Effector memory CD8-positive, alpha-beta T cell (primary cell): Measurements from ENCODE around the gene NATD1.

Experiments
- ATAC-seq: fragments of 150-1000 bp; cut with Tn5 transposase; replicated peaks from 2 replicates; pipeline ENCODE4 v1.10.0; 2021; ENCODE audit warnings: mild to moderate bottlenecking, moderate library complexity
- DNase-seq, 3 experiments: peaks; one replicate each; pipeline ENCODE4 v3.0.0; 2021
- H3K27ac Mint-ChIP-seq, 2 donors: one replicate each; pipeline ENCODE4 v1.8.0; 2022; ENCODE audit warnings: mild to moderate bottlenecking in 2 of 2, mixed read lengths in 2 of 2, moderate library complexity in 2 of 2
- H3K27me3 Mint-ChIP-seq, 2 donors: one replicate each; pipeline ENCODE4 v1.8.0; 2022; ENCODE audit warnings: mixed read lengths in 2 of 2
- H3K36me3 Mint-ChIP-seq: one replicate; pipeline ENCODE4 v1.8.0; 2022; ENCODE audit warnings: mild to moderate bottlenecking, moderate library complexity, mixed read lengths; ENCODE audit not compliant: insufficient read depth
- H3K4me1 Mint-ChIP-seq, 2 donors: one replicate each; pipeline ENCODE4 v1.8.0; 2022; ENCODE audit warnings: low read depth in 2 of 2, mixed read lengths in 2 of 2
- H3K4me3 Mint-ChIP-seq, 2 donors: one replicate each; pipeline ENCODE4 v1.8.0; 2022; ENCODE audit warnings: mild to moderate bottlenecking in 2 of 2, mixed read lengths in 2 of 2, moderate library complexity in 2 of 2
- H3K9me3 Mint-ChIP-seq, 2 donors: one replicate each; pipeline ENCODE4 v1.8.0; 2022; ENCODE audit warnings: mixed read lengths in 2 of 2

NATD1 gene

GRCh38 chr17:21286066-21286770 lies 33.0 kb upstream of the NATD1 start:
- Mint-ChIP-seq H3K9me3 (no peaks in the 10 kb centered on the region), H3K4me1 (peaks cover 52 to 62% of the 10 kb centered on the region in 2 donors), H3K27ac (peak overlapping the region; percentile 96 to 98), H3K27me3 (no peaks in the 10 kb centered on the region), H3K4me3 (peak overlapping the region; percentile 93 to 95), H3K36me3 (peaks cover 52% of the 10 kb centered on the region)
- no peak for DNase-seq
- ATAC-seq, result no peak

GRCh38 chr17:21285164-21286065 lies 32.2 kb upstream of the NATD1 start:
- DNase-seq (no peak), ATAC-seq (no peak)
- H3K9me3 Mint-ChIP-seq, result no peaks in the 10 kb centered on the region
- no peaks in the 10 kb centered on the region for H3K27me3 Mint-ChIP-seq
- H3K36me3 Mint-ChIP-seq, result peaks cover 49% of the 10 kb centered on the region
- H3K4me3 Mint-ChIP-seq, result peak overlapping the region; percentile 93 to 95
- H3K4me1 Mint-ChIP-seq, result peaks cover 49 to 58% of the 10 kb centered on the region in 2 donors
- H3K27ac Mint-ChIP-seq, result peak overlapping the region; percentile 96 to 98

- Mint-ChIP-seq H3K4me1 (peaks cover 54 to 60% of the 10 kb centered on the region in 2 donors), H3K4me3 (peak within 1 kb of the TSS; percentile 93 to 95), H3K27ac (peak within 1 kb of the TSS; percentile 96 to 98), H3K36me3 (peaks cover 44% of the 10 kb centered on the region), H3K9me3 (no peaks in the 10 kb centered on the region), H3K27me3 (no peaks in the 10 kb centered on the region)
- DNase-seq (peak; percentile 89 to 95 (median 94)), ATAC-seq (peak; percentile 64)
Measured at GRCh38 chr17:21284319-21285163, 31.3 kb upstream of the NATD1 start, which contains the start of gene MAP2K3. MAP2K3 (plus strand) TSS chr17:21284711; CDS start chr17:21284921, 210 bp downstream.

GRCh38 chr17:21283482-21284318 lies 30.5 kb upstream of the NATD1 start:
- Mint-ChIP-seq H3K9me3 (no peaks in the 10 kb centered on the region), H3K4me3 (peak overlapping the region; percentile 93 to 95), H3K4me1 (peaks cover 53 to 58% of the 10 kb centered on the region in 2 donors), H3K27me3 (no peaks in the 10 kb centered on the region), H3K27ac (peak overlapping the region; percentile 96 to 98), H3K36me3 (peaks cover 47% of the 10 kb centered on the region)
- no peak for ATAC-seq
- peak in 1 of 3 experiments; percentile 24 for DNase-seq

GRCh38 chr17:21282850-21283249 lies 29.6 kb upstream of the NATD1 start:
- Mint-ChIP-seq H3K4me1 (peaks cover 50 to 54% of the 10 kb centered on the region in 2 donors), H3K4me3 (peak overlapping the region; percentile 52 to 93)

GRCh38 chr17:21282231-21282630 lies 29.0 kb upstream of the NATD1 start:
- DNase-seq (no peak), ATAC-seq (no peak)
- no peaks in the 10 kb centered on the region for H3K27me3 Mint-ChIP-seq
- peaks cover 44 to 49% of the 10 kb centered on the region in 2 donors for H3K4me1 Mint-ChIP-seq
- peaks cover 35% of the 10 kb centered on the region for H3K36me3 Mint-ChIP-seq
- no peaks in the 10 kb centered on the region for H3K9me3 Mint-ChIP-seq
- H3K27ac Mint-ChIP-seq, result peak overlapping the region in 1 of 2 donors; percentile 62
- peak overlapping the region; percentile 40 to 93 for H3K4me3 Mint-ChIP-seq

More at GRCh38 chr17:21282850-21283249, 29.6 kb upstream of the NATD1 start:
- peaks cover 40% of the 10 kb centered on the region for H3K36me3 Mint-ChIP-seq
- DNase-seq (no peak), ATAC-seq (no peak)
- H3K27me3 Mint-ChIP-seq, result no peaks in the 10 kb centered on the region
- peak overlapping the region in 1 of 2 donors; percentile 62 for H3K27ac Mint-ChIP-seq
- no peaks in the 10 kb centered on the region for H3K9me3 Mint-ChIP-seq

- peak overlapping the region in 1 of 2 donors; percentile 18 for H3K27ac Mint-ChIP-seq
- ATAC-seq (peak; percentile 49), DNase-seq (peak; percentile 89 to 92 (median 90))
- peaks cover 23% of the 10 kb centered on the region for H3K36me3 Mint-ChIP-seq
- peaks cover 36% of the 10 kb centered on the region in 2 donors for H3K4me1 Mint-ChIP-seq
- H3K27me3 Mint-ChIP-seq, result no peaks in the 10 kb centered on the region
- no peak overlapping the region for H3K4me3 Mint-ChIP-seq
- no peaks in the 10 kb centered on the region for H3K9me3 Mint-ChIP-seq
Measured at GRCh38 chr17:21280081-21280518, 26.9 kb upstream of the NATD1 start.

- Mint-ChIP-seq H3K9me3 (no peaks in the 10 kb centered on the region), H3K27me3 (no peaks in the 10 kb centered on the region), H3K36me3 (peaks cover 19% of the 10 kb centered on the region), H3K4me3 (no peak overlapping the region), H3K27ac (peak overlapping the region in 1 of 2 donors; percentile 18), H3K4me1 (peaks cover 38 to 39% of the 10 kb centered on the region in 2 donors)
- DNase-seq, result no peak
- no peak for ATAC-seq
Measured at GRCh38 chr17:21279582-21279981, 26.4 kb upstream of the NATD1 start.

- Mint-ChIP-seq H3K9me3 (no peaks in the 10 kb centered on the region), H3K27ac (peak overlapping the region in 1 of 2 donors; percentile 18), H3K4me1 (peaks cover 38 to 39% of the 10 kb centered on the region in 2 donors), H3K27me3 (no peaks in the 10 kb centered on the region), H3K4me3 (no peak overlapping the region), H3K36me3 (peaks cover 15% of the 10 kb centered on the region)
- DNase-seq, result no peak
- ATAC-seq, result no peak
Measured at GRCh38 chr17:21279198-21279535, 26.0 kb upstream of the NATD1 start.

GRCh38 chr17:21278450-21279197 lies 25.4 kb upstream of the NATD1 start:
- H3K27ac Mint-ChIP-seq, result peak overlapping the region in 1 of 2 donors; percentile 89

GRCh38 chr17:21277332-21277731 lies 24.1 kb upstream of the NATD1 start:
- Mint-ChIP-seq H3K27me3 (no peaks in the 10 kb centered on the region), H3K27ac (peak overlapping the region; percentile 44 to 52), H3K9me3 (no peaks in the 10 kb centered on the region), H3K4me3 (peak overlapping the region; percentile 82 to 86), H3K36me3 (peaks cover 12% of the 10 kb centered on the region), H3K4me1 (peaks cover 28 to 34% of the 10 kb centered on the region in 2 donors)
- ATAC-seq, result no peak
- DNase-seq, result no peak

More at GRCh38 chr17:21278450-21279197, 25.4 kb upstream of the NATD1 start:
- H3K9me3 Mint-ChIP-seq, result no peaks in the 10 kb centered on the region
- DNase-seq (no peak), ATAC-seq (no peak)
- peaks cover 38 to 39% of the 10 kb centered on the region in 2 donors for H3K4me1 Mint-ChIP-seq
- H3K36me3 Mint-ChIP-seq, result peaks cover 14% of the 10 kb centered on the region
- peak overlapping the region in 1 of 2 donors; percentile 21 for H3K4me3 Mint-ChIP-seq
- H3K27me3 Mint-ChIP-seq, result no peaks in the 10 kb centered on the region

- Mint-ChIP-seq H3K9me3 (no peaks in the 10 kb centered on the region), H3K36me3 (peaks cover 12% of the 10 kb centered on the region), H3K27me3 (no peaks in the 10 kb centered on the region), H3K4me1 (peaks cover 28 to 32% of the 10 kb centered on the region in 2 donors), H3K4me3 (peak overlapping the region; percentile 82 to 86), H3K27ac (peak overlapping the region; percentile 61 to 70)
- no peak for ATAC-seq
- DNase-seq, result no peak
Measured at GRCh38 chr17:21276264-21276588, 23.0 kb upstream of the NATD1 start.
